HG02852 (cell line): Measurements from ENCODE around the gene BLCAP.
A peak's percentile ranks its signal among the peaks of the same experiment; 100 is the strongest.

Experiments used
- ATAC-seq: cut with Tn5 transposase; IDR thresholded peaks from one replicate; pipeline ENCODE4 v1.9.1; 2021; ENCODE audit warnings: mild to moderate bottlenecking, moderate library complexity; ENCODE audit not compliant: unreplicated experiment

BLCAP gene

GRCh38 chr20:37530696-37531095 is 3.0 kb upstream of the BLCAP start:
- ATAC-seq: no peak

- ATAC-seq: no peak
These were observed 2.4 kb upstream of the BLCAP start for GRCh38 chr20:37529968-37530600.

- ATAC-seq: no peak
These were observed 1.7 kb upstream of the BLCAP start for GRCh38 chr20:37529214-37529967.

GRCh38 chr20:37528446-37529213 is 954 bp upstream of the BLCAP start:
- ATAC-seq: peak; percentile 8

GRCh38 chr20:37526839-37527637 is 638 bp downstream of the BLCAP start:
- ATAC-seq: no peak

- no peak for ATAC-seq
These were observed 1.3 kb downstream of the BLCAP start for GRCh38 chr20:37526238-37526838.

- ATAC-seq: no peak
These were observed 1.9 kb downstream of the BLCAP start for GRCh38 chr20:37525810-37526209.

GRCh38 chr20:37524859-37525708 is 2.6 kb downstream of the BLCAP start:
- no peak for ATAC-seq

GRCh38 chr20:37523911-37524700 is 3.6 kb downstream of the BLCAP start:
- no peak for ATAC-seq

GRCh38 chr20:37523012-37523391 is 4.7 kb downstream of the BLCAP start:
- no peak for ATAC-seq

- ATAC-seq: no peak
These were observed 5.2 kb downstream of the BLCAP start for GRCh38 chr20:37522260-37523011.

- no peak for ATAC-seq
These were observed 6.5 kb downstream of the BLCAP start, which contains the start of gene NNAT for GRCh38 chr20:37521061-37521771. Gene NNAT, plus strand, starts transcription at chr20:37521250. Its CDS starts 82 bp downstream, at chr20:37521332.

GRCh38 chr20:37520419-37520955 is 7.2 kb downstream of the BLCAP start:
- ATAC-seq: no peak

- ATAC-seq: no peak
These were observed 7.9 kb downstream of the BLCAP start for GRCh38 chr20:37519508-37520418.

- no peak for ATAC-seq
These were observed 8.8 kb downstream of the BLCAP start for GRCh38 chr20:37518606-37519507.
